ENCODE data around the gene RAB28. TPM values are rescaled to one million over a fixed set of nuclear protein-coding genes. Genes with fewer than 3 reads are reported as not detected.

RAB28 gene
- total RNA-seq, 1 experiment from 2014 or later: 19.8 TPM

DNA sequence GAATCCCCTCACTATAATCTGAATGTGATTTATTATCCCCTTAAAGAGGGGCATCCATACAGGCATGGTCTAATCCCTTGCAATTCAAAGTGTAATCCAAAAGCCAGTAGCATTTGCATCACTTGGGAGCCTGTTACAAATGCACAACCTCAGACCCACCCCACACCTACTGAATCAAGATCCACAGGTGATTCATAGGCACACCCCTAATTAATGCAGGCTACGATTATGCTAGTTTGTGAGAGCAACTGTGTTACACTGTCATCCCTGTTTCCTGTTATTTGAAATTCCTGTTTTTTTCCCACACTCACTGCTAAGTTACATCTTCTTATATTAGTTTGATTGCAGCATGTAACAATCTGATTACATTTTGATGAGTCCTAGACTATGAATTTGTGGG lies 120.0 kb downstream of the RAB28 start:
- TF ChIP-seq CTCF (conservative IDR thresholded peaks at IDR 0.05): no peak
- Histone ChIP-seq H2BK5ac (ENCODE audit: insufficient read length, low read length) (no peak overlapping the region), H4K20me1 (ENCODE audit: control insufficient read depth, insufficient read depth, insufficient read length) (no peaks in the 10 kb centered on the region), H3K79me1 (ENCODE audit: insufficient read depth, low read depth, low read length, poor library complexity, severe bottlenecking) (no peaks in the 10 kb centered on the region), H2BK12ac (ENCODE audit: insufficient read length, low read depth, low read length) (no peak overlapping the region), H3K9me3 (ENCODE audit: control insufficient read depth, low read depth, low read length) (no peaks in the 10 kb centered on the region), H3K4me1 (ENCODE audit: insufficient read depth, low read length) (no peaks in the 10 kb centered on the region), H4K91ac (ENCODE audit: insufficient read length, low read depth, low read length) (no peak overlapping the region), H3K27ac (ENCODE audit: insufficient read length, low read depth, low read length) (no peak overlapping the region), H2BK20ac (ENCODE audit: low read depth, low read length, poor library complexity, severe bottlenecking) (no peak overlapping the region), H3K23ac (ENCODE audit: insufficient read length, low read depth, low read length) (no peak overlapping the region), H3K27me3 (ENCODE audit: insufficient read depth, low read length) (no peaks in the 10 kb centered on the region), H3K18ac (ENCODE audit: insufficient read length, low read depth, low read length) (no peak overlapping the region), H2BK120ac (ENCODE audit: low read depth, low read length, poor library complexity, severe bottlenecking) (no peak overlapping the region), H2BK15ac (ENCODE audit: low read depth, low read length) (no peak overlapping the region), H3K4me2 (ENCODE audit: insufficient read depth, insufficient read length, low read length) (no peak overlapping the region), H4K8ac (replicated peaks; ENCODE audit: insufficient read length, low read depth, low read length) (no peak overlapping the region), H4K5ac (ENCODE audit: insufficient read length, low read depth, low read length) (no peak overlapping the region), H3K56ac (ENCODE audit: insufficient read length, low read depth, low read length) (no peak overlapping the region), H3K4ac (ENCODE audit: low read depth, low read length) (no peak overlapping the region), H3K14ac (ENCODE audit: insufficient read depth, low read length) (no peak overlapping the region), H2AK5ac (ENCODE audit: insufficient read length, low read length) (no peak overlapping the region), H3K23me2 (ENCODE audit: insufficient read length, low read depth, low read length, poor library complexity, severe bottlenecking) (no peaks in the 10 kb centered on the region), H3T11ph (ENCODE audit: low read length) (no peak overlapping the region), H3K79me2 (ENCODE audit: insufficient read depth, low read length) (no peaks in the 10 kb centered on the region), H3K9ac (ENCODE audit: extremely low read depth, insufficient read length, low read length) (no peak overlapping the region), H2AFZ (ENCODE audit: low read length) (no peak overlapping the region)
- WGBS (ENCODE audit: extremely low coverage, insufficient read length, low lambda C conversion rate): no CpG with 5 or more reads among the region's 1 CpG
- H3K9me3 Mint-ChIP-seq: no peaks in the 10 kb centered on the region
- no peak for DNase-seq
- H3K27me3 Mint-ChIP-seq (ENCODE audit: low read depth): no peaks in the 10 kb centered on the region
- H3K36me3 Mint-ChIP-seq (ENCODE audit: insufficient read depth in 1 of 3, low read depth in 3 of 3): peaks cover 0 to 3% (median 0%) of the 10 kb centered on the region in 3 experiments; a peak in 3 of 7 replicates
- H3K4me1 Mint-ChIP-seq: peaks cover 10 to 12% of the 10 kb centered on the region in 2 experiments
- no peak overlapping the region for H3K27ac Mint-ChIP-seq
- no peak overlapping the region for H3K4me3 Mint-ChIP-seq
